GM19395 (cell line): ENCODE results near the gene RASGRP4.
"Not testable (repeated sequence)": the region's sequence is repeated elsewhere in the genome, so short reads cannot be mapped to it uniquely, and the experiment has no call there.

Experiments used
- ATAC-seq: cut with Tn5 transposase; IDR thresholded peaks from one replicate; pipeline ENCODE4 v1.9.1; 2021; ENCODE audit warnings: mild to moderate bottlenecking, moderate library complexity; ENCODE audit not compliant: unreplicated experiment

The RASGRP4 gene

DNA sequence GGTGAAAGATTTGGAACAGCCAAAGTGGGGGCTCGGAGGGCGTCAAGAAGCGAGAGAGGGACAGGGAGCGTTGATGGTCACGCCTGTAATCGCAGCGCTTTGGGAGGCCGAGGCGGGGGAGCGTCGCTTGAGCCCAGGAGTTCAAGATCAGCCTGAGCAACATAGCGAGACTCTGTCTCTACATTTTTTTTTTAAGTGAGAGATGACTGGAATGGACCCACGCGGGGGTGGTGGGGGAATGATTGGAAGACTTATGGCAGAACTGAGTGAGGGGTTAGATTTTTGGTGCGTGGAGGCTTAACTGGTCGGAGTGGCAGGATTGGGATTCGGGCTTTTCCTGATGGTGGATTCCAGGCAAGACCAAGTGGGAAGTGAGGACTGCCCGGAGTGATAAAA is 50.9 kb downstream of the RASGRP4 start:
- peak; percentile 9 for ATAC-seq

DNA sequence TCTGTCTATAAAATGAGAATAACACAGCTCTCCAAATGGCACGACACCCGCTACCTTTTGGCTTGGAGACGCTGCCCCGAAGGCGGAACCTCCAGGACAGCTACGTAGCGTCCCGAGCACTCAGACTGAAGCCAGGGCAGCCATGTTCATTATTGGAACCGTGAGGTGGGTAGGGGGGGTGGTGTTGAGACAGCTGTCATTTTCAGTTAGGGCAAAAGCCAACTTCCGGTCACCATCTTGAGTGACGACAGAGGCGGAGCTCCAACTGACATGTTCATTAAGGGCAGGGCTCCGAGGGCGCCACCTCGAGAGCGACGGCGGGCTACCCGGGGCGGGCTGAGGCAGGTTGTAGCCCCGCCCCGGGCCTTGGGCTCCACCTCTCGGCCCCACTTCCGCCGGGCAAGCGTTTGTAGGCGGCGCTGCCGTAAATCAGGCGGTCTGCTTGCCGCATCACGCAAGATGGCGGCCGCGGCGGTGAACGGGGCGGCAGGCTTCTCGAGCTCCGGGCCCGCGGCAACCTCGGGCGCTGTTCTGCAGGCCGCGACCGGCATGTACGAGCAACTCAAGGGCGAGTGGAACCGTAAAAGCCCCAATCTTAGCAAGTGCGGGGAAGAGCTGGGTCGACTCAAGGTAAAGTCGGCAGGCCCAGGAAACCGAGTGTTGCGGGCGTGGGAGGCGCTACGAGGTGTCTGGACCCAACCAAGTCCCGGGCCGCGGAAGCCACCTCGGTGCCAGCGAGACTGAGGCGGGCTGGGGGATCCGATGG is 51.5 kb downstream of the RASGRP4 start, which contains the start of gene PSMD8:
Gene PSMD8 (plus strand): TSS at position 240 of the 766 bp plus-strand sequence. CDS start 31 bp downstream, at position 271.
- peak; percentile 92 for ATAC-seq

GRCh38 chr19:38373907-38374331 is 52.1 kb downstream of the RASGRP4 start:
- ATAC-seq: no peak

- ATAC-seq: no peak
Observed at GRCh38 chr19:38371081-38371480, 54.9 kb downstream of the RASGRP4 start.

- no peak for ATAC-seq
Observed at GRCh38 chr19:38370299-38370698, 55.7 kb downstream of the RASGRP4 start.

DNA sequence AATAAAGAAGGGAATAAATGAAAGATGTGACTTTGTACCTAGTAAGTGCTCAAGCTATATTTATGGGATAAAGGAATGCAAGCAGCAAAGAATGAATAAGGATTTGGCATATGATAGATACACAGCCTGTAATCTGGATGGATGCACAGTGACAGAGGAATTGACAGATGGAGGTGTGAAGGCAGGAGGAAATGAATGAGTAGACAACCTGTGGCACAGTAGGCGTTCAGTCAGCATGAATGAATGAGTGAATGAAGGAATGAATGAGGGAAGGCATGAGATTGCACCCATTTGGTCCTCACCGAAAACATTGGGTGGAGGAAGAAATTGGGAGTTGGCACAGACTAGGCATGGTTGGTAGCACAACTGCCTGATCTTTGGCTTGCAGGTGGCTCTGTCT is 56.4 kb downstream of the RASGRP4 start:
- ATAC-seq: no peak

GRCh38 chr19:38367041-38367440 is 59.0 kb downstream of the RASGRP4 start:
- ATAC-seq: no peak

- not testable (repeated sequence) for ATAC-seq
Observed at GRCh38 chr19:38362946-38363688, 62.9 kb downstream of the RASGRP4 start.

DNA sequence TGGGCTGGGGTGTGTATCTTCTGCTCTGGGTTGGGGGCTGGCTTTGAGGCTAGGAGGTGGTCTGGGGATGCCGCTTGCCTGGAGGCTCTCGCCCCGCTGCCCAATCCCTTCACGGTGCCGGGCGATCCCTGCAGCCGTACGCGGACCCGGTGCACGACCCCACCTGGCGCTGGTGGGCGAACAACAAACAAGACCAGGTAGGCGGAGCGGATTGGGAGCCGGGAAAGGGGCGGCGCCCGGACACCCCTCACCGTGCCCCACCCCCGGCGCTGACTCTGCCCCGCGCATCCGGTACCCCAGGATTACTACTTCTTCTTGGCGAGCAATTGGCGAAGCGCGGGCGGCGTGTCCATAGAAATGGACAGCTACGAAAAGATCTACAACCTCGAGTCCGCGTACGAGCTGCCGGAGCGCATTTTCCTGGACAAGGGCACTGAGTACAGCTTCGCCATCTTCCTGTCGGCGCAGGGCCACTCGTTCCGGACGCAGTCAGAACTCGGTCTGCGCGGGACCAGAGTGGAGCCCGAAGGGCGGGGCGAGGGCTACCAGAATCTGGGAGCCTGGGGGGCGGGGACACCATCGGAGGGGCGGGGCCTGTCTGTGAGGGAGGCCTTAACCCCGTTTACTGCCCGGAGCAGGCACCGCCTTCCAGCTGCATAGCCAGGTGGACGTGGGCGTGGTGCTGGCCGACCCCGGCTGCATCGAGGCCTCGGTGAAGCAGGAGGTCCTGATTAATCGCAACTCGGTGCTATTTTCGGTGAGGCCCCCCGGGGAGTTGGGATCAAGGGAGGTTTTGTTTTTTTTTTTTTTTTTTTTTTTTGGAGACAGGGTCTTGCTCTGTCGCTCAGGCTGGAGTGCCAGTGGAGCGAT is 63.7 kb downstream of the RASGRP4 start:
- no peak for ATAC-seq

DNA sequence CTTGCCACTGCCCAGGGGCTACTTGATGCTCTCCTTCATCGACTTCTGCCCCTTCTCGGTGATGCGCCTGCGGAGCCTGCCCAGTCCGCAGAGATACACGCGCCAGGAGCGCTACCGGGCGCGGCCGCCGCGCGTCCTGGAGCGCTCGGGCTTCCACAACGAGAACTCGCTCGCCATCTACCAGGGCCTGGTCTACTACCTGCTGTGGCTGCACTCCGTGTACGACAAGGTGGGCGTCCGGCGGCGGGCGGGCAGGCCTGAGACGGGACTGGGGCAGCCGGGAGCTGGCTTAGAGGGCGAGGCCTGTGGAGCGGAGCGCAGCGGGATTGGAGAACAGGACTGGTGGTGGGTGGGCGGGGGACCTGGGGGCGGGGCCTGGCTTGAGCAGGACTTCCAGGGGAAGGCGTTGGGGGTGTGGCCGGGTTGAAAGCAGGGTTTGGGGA is 64.4 kb downstream of the RASGRP4 start:
- no peak for ATAC-seq

DNA sequence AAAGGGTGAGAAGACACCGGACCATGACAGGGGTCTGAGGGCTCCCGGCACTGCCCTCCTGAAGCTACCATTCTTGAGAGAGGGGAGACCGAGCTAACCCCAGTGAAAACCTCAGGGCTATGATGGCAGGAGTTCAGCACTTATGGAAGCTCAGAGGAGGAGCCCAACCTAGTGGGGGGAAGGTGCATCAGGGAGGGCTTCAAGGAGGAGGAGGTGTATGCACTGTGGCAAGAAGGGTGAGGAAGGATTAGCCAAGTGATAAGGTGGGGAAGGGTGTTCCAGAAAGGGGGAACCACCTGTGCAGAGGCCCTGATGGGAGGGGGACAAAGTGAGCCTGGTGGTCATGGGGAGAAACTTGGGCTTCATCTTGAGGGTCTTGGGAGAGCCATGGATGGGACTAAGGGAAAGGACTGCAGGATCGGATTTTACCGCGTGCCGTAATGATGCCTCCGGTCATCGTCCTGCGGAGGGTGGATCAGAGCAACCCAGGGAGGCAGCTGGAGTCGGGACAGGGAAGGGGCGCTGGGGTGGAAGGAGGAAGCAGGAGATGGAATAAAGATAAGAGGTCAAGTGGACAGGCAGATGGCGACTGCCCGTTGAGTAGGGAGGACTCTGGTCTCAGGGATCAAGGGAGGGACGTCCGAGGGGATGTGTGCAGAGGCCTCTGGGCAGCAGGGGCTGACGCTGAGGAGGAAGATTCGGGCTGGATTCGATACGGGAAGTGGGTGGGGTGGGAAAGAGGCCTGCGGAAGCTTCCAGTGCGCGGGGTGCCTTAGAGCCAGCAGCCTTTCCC is 65.0 kb downstream of the RASGRP4 start:
- ATAC-seq: no peak

- ATAC-seq: no peak
Observed at GRCh38 chr19:38360351-38360750, 65.7 kb downstream of the RASGRP4 start.

- ATAC-seq: no peak
Observed at GRCh38 chr19:38359242-38360021, 66.6 kb downstream of the RASGRP4 start.
